Transverse colon (tissue), 4 donors: ENCODE measurements around the gene TEX10.

Experiments
- CTCF ChIP-seq, 5 experiments: fragments of 200-600 bp in 3 of 5; fragments of 450-650 bp in 2 of 5; sonication (generic) in 3 of 5; IDR thresholded peaks; 1 replicate in 2 of 5; 2 replicates in 3 of 5; pipeline ENCODE4 v1.5.1; 2016 to 2017; ENCODE audit warnings: antibody characterized with exemption in 5 of 5, inconsistent platforms in 3 of 5, mild to moderate bottlenecking in 2 of 5, moderate library complexity in 1 of 5
- EP300 ChIP-seq: sonication (generic); formaldehyde crosslinking; IDR thresholded peaks from one replicate; pipeline ENCODE4 v1.6.1; 2017; ENCODE audit warnings: antibody characterized with exemption, low read depth
- POLR2A ChIP-seq: fragments of 450-650 bp; IDR thresholded peaks from one replicate; pipeline ENCODE4 v1.6.1; 2016; ENCODE audit warnings: antibody characterized with exemption, mild to moderate bottlenecking, moderate library complexity
- POLR2AphosphoS5 ChIP-seq, 3 donors: sonication (generic); formaldehyde crosslinking; IDR thresholded peaks; one replicate each; pipeline ENCODE4 v1.6.1; 2016; ENCODE audit warnings: antibody characterized with exemption in 3 of 3

- TF ChIP-seq CTCF (IDR thresholded peaks at IDR 0.05): no peak
- TF ChIP-seq POLR2A: no peak
- no peak for TF ChIP-seq EP300
- no peak for TF ChIP-seq POLR2AphosphoS5 (IDR thresholded peaks at IDR 0.05)
Measured at GRCh38 chr9:100370064-100370723, 17.5 kb upstream of the TEX10 start.
